Epithelial cell of esophagus (primary cell): ENCODE measurements around the gene DEXI.
A peak's percentile ranks its signal among the peaks of the same experiment; 100 is the strongest.
"Not testable (repeated sequence)": the region's sequence is repeated elsewhere in the genome, so short reads cannot be mapped to it uniquely, and the experiment has no call there.

Source experiments
- DNase-seq: peaks from one replicate; pipeline ENCODE4 v3.0.0; 2010; ENCODE audit warnings: low read depth
- H3K4me3 ChIP-seq: 2 replicates; pipeline ENCODE4 v1.5.1; 2011; ENCODE audit warnings: mild to moderate bottlenecking, low read length, control low read depth
- CTCF ChIP-seq: IDR thresholded peaks from 2 replicates; pipeline ENCODE4 v1.5.1; 2011; ENCODE audit warnings: low read depth, mild to moderate bottlenecking, low read length, control low read depth, inconsistent platforms; ENCODE audit not compliant: insufficient read depth; ENCODE audit errors: missing control alignments

DEXI gene

GRCh38 chr16:10944249-10945064 lies 2.2 kb upstream of the DEXI start, which contains the start of gene CLEC16A:
Gene CLEC16A, plus strand, starts transcription at chr16:10944564. Its CDS starts 154 bp downstream, at chr16:10944718.
- no peak for TF ChIP-seq CTCF
- DNase-seq = peak; percentile 98
- H3K4me3 ChIP-seq = peak within 1 kb of the TSS; percentile 88

GRCh38 chr16:10943064-10943353 lies 741 bp upstream of the DEXI start:
- H3K4me3 ChIP-seq = peak overlapping the region; percentile 54
- no peak for TF ChIP-seq CTCF
- no peak for DNase-seq

GRCh38 chr16:10941935-10942351 lies 325 bp downstream of the DEXI start:
- peak overlapping the region; percentile 54 for H3K4me3 ChIP-seq

GRCh38 chr16:10941127-10941933 lies 938 bp downstream of the DEXI start:
- peak overlapping the region; percentile 54 for H3K4me3 ChIP-seq
- no peak for TF ChIP-seq CTCF
- DNase-seq = peak; percentile 42

More at GRCh38 chr16:10941935-10942351, 325 bp downstream of the DEXI start:
- not testable (repeated sequence) for DNase-seq

GRCh38 chr16:10940501-10941079 lies 1.7 kb downstream of the DEXI start:
- DNase-seq = no peak
- peak overlapping the region; percentile 54 for H3K4me3 ChIP-seq
- no peak for TF ChIP-seq CTCF

GRCh38 chr16:10939649-10940234 lies 2.5 kb downstream of the DEXI start:
- DNase-seq = no peak
- peak overlapping the region; percentile 54 for H3K4me3 ChIP-seq
- TF ChIP-seq CTCF = no peak
